Measurements from ENCODE around the gene TERB1.

The TERB1 gene

DNA sequence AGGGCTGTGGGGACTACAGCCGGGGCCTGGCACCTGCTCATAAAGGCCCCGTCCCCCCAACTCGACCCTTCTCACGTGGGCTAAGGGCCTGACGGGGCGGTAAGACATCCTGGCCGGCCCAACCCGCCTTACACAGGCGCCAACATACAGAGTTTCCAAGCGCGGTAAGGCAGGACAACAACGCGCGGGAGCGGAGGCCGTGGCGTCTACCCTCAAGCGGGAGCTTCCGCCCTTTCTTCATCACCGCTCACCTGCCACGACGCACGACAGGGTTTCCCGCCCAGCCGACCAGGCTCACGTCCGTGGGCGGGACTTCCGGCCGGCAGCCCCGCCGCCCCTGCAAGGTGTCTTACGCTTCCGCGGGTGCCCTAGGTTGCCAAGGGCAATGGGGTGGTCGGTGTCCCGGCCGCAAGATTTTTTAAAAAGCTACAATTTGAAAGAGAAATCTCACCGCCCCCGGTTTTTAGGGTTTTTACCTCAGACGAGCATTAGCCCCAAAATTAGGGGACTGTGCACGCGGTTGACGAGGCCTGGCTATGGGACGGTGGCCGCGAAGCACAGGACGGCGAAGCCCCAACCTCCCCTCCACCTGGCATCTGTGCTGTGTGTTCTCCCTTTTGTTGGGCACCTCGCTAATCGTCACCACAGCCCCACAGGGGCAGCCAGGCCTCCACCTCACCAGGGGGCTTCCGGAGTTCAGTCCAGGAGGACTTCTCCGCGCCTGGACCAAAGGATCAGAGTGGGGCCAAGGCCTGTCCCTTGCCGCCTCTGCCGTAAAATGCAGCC, at the start of gene TERB1:
TSS of gene TERB1 (minus strand) at position 265 of the 786 bp plus-strand sequence. CDS start 4,786 bp downstream, outside the sequence.
- no peak within 1 kb of the TSS for H3K4me3 ChIP-seq (replicated peaks; ENCODE audit: low read depth, low read length)
- TF ChIP-seq CTCF (IDR thresholded peaks at IDR 0.05; ENCODE audit: low read depth, low read length, missing control alignments) = no peak
- DNase-seq (ENCODE audit: extremely low read depth, low read depth) = no peak

GRCh38 chr16:66850115-66850815, 48.9 kb upstream of the TERB1 start:
- no peak for TF ChIP-seq CTCF (IDR thresholded peaks at IDR 0.05; ENCODE audit: low read depth, low read length, missing control alignments)
- H3K4me3 ChIP-seq (replicated peaks; ENCODE audit: low read depth, low read length) = no peak overlapping the region
- no peak for DNase-seq (ENCODE audit: extremely low read depth, low read depth)

DNA sequence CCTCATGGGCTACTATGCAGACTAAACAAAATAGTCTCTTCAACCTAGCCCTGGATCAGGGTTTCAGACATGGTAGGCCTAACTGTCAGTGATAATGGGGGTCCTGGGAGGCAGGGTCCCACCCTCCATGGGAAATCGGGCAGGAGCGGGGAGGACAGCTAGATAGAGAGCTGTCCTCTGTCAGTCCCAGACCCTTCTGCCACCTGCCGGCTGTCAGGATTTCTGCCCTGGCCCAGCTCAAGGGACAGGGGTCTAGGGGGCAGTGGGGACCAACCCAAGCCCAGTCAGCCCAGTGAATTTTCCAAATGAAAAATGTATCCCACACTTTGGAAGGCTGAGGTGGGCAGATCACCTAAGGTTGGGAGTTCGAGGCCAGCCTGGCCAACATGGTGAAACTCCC, 48.2 kb upstream of the TERB1 start:
- TF ChIP-seq CTCF (IDR thresholded peaks at IDR 0.05; ENCODE audit: low read depth, low read length, missing control alignments) = no peak
- DNase-seq (ENCODE audit: extremely low read depth, low read depth) = no peak
- no peak overlapping the region for H3K4me3 ChIP-seq (replicated peaks; ENCODE audit: low read depth, low read length)

- no peak for TF ChIP-seq CTCF (IDR thresholded peaks at IDR 0.05; ENCODE audit: low read depth, low read length, missing control alignments)
- DNase-seq (ENCODE audit: extremely low read depth, low read depth) = no peak
- no peak overlapping the region for H3K4me3 ChIP-seq (replicated peaks; ENCODE audit: low read depth, low read length)
Measured at GRCh38 chr16:66849021-66849420, 47.6 kb upstream of the TERB1 start.

GRCh38 chr16:66848172-66848571, 46.8 kb upstream of the TERB1 start:
- no peak for DNase-seq (ENCODE audit: extremely low read depth, low read depth)
- H3K4me3 ChIP-seq (replicated peaks; ENCODE audit: low read depth, low read length) = no peak overlapping the region
- no peak for TF ChIP-seq CTCF (IDR thresholded peaks at IDR 0.05; ENCODE audit: low read depth, low read length, missing control alignments)

GRCh38 chr16:66847533-66848067, 46.2 kb upstream of the TERB1 start:
- TF ChIP-seq CTCF (IDR thresholded peaks at IDR 0.05; ENCODE audit: low read depth, low read length, missing control alignments) = no peak
- H3K4me3 ChIP-seq (replicated peaks; ENCODE audit: low read depth, low read length) = no peak overlapping the region
- no peak for DNase-seq (ENCODE audit: extremely low read depth, low read depth)

All from HFF-Myc (cell line).